ENCODE data around the gene NEDD4L. TPM values are rescaled to one million over a fixed set of nuclear protein-coding genes. Genes with fewer than 3 reads are reported as not detected.

Gene NEDD4L
- total and polyA plus RNA-seq, 4 donors = 10.2 to 20.3 (median 13.2) TPM

- 83% methylated on average over 11 of the region's 11 CpGs for WGBS
- Histone ChIP-seq H3K4me1 (ENCODE audit: control insufficient read depth in 4 of 4, insufficient read depth in 4 of 4, low read length in 3 of 4) (peaks cover 0 to 2% (median under 1%) of the 10 kb centered on the region in 4 donors), H3K36me3 (ENCODE audit: control insufficient read depth in 4 of 4, insufficient read depth in 3 of 4, low read depth in 1 of 4, low read length in 3 of 4) (no peaks in the 10 kb centered on the region), H3K27me3 (ENCODE audit: control insufficient read depth in 4 of 4, insufficient read depth in 4 of 4, low read length in 3 of 4) (no peaks in the 10 kb centered on the region), H3K27ac (ENCODE audit: low read depth in 1 of 2, low read length in 2 of 2) (no peak overlapping the region), H3K9me3 (ENCODE audit: control insufficient read depth in 4 of 4, low read length in 3 of 4) (no peaks in the 10 kb centered on the region), H3K9ac (ENCODE audit: low read depth in 1 of 2, low read length in 2 of 2) (no peak overlapping the region), H3K4me3 (ENCODE audit: low read depth in 1 of 3, low read length in 3 of 3) (no peak overlapping the region)
- DNase-seq (ENCODE audit: low spot score) = no peak
- TF ChIP-seq CTCF (IDR thresholded peaks at IDR 0.05; ENCODE audit: low read depth, low read length, missing input control) = no peak
- TF ChIP-seq SP1 (IDR thresholded peaks at IDR 0.05) = no peak
- TF ChIP-seq HNF4G (IDR thresholded peaks at IDR 0.05) = no peak
- TF ChIP-seq REST (IDR thresholded peaks at IDR 0.05) = no peak
- TF ChIP-seq TAF1 (conservative IDR thresholded peaks at IDR 0.05) = no peak
- TF ChIP-seq GABPA (IDR thresholded peaks at IDR 0.05 in 1 of 2, conservative IDR thresholded peaks at IDR 0.05 in 1 of 2) = no peak
- no peak for TF ChIP-seq MAX (IDR thresholded peaks at IDR 0.05)
- TF ChIP-seq FOXA1 (IDR thresholded peaks at IDR 0.05) = no peak
- TF ChIP-seq YY1 (IDR thresholded peaks at IDR 0.05) = no peak
- TF ChIP-seq FOXA2 (IDR thresholded peaks at IDR 0.05) = no peak
- TF ChIP-seq EGR1 (IDR thresholded peaks at IDR 0.05; ENCODE audit: low read depth in 2 of 2) = no peak
- TF ChIP-seq HNF4A (conservative IDR thresholded peaks at IDR 0.05) = no peak
- no peak for TF ChIP-seq ZBTB33 (IDR thresholded peaks at IDR 0.05)
Observed at GRCh38 chr18:58201733-58202730, 158.0 kb downstream of the NEDD4L start.

Data from liver (tissue), 9 donors.